LNCaP clone FGC (cell line): ENCODE results near the gene C1QTNF8.

ENCODE experiments used
- DNase-seq: peaks from one replicate; pipeline ENCODE4 v3.0.0-alpha.2; 2011; ENCODE audit warnings: low read depth
- H3K4me3 ChIP-seq: 2 replicates; pipeline ENCODE4 v1.5.1; 2011; ENCODE audit warnings: mild to moderate bottlenecking, low read depth, low read length, control low read depth
- TF ChIP-seq, protein P1 (sequence below): IDR thresholded peaks from 2 replicates; pipeline ENCODE4 v1.5.1; 2012; ENCODE audit warnings: mild to moderate bottlenecking; ENCODE audit not compliant: control insufficient read depth, insufficient read depth; ENCODE audit errors: extremely low read depth

C1QTNF8 gene

DNA sequence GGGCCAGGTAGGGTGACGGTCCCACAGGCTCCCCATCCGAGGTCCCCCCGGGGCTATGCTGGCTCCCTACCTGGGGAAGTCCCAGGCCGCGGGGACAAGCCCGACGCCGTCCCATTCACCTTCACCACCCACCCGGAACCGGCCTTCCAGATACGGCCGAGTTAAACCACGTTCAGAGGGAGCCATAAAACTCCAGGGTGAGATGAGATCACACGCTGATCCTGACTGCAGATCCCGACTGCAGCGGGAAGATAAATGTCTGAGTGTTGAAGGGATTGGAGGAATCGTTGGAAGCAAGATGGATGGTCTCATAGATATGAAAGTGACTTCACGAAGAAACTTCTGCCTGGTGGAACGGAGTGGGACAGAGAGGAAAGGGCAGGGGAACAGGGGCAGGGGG, 13.6 kb upstream of the C1QTNF8 start:
- DNase-seq, result no peak
- TF ChIP-seq, protein P1, sequence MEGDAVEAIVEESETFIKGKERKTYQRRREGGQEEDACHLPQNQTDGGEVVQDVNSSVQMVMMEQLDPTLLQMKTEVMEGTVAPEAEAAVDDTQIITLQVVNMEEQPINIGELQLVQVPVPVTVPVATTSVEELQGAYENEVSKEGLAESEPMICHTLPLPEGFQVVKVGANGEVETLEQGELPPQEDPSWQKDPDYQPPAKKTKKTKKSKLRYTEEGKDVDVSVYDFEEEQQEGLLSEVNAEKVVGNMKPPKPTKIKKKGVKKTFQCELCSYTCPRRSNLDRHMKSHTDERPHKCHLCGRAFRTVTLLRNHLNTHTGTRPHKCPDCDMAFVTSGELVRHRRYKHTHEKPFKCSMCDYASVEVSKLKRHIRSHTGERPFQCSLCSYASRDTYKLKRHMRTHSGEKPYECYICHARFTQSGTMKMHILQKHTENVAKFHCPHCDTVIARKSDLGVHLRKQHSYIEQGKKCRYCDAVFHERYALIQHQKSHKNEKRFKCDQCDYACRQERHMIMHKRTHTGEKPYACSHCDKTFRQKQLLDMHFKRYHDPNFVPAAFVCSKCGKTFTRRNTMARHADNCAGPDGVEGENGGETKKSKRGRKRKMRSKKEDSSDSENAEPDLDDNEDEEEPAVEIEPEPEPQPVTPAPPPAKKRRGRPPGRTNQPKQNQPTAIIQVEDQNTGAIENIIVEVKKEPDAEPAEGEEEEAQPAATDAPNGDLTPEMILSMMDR, result no peak
- no peak overlapping the region for H3K4me3 ChIP-seq

DNA sequence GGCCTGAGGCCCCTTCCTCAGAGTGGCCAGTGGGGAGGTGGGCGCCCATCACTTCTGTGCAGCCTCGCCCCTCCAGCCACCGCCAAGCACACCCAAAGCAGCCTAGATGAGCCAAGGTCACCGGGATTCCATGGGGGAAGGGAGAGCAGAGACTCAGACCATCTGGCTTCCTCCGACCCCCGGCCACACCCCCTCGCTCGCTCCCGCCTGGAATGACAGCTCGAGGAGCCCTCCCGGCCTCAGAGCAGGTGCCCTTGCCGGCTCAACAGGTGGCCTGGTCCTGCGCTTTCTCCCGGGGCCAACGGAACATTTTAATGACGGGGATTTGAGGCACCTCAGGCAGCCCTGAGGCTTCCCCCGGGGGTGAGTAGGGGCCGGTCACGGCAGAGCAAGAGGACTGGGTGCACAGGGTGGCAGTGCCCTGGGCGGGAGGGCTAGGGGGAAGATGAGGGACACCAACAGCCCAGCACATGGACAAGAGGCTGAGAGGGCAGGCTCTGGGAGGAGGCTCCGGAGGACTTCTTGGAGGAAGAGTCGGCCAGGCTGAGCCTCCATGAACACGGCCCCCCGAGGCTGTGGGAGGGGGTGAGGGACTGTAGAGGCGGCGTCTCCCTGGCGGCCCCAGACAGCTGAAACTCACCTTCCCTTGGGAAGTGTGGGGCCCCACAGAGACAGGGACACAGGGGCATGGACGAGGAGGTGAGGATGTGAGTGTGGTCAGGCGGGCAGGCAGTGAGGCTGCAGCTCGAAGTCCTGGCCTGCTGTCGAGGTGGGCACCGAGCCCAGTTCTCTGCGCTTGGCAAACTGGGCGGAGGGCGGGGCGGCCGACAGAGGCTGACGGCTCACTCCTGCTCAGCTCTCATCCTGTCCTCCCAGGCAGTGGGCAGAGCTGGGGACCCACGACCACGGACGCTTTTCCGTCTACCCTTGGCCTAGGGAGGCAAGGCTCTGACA, 12.5 kb upstream of the C1QTNF8 start:
- H3K4me3 ChIP-seq, result no peak overlapping the region
- TF ChIP-seq, protein P1, result no peak
- DNase-seq, result peak; percentile 42

DNA sequence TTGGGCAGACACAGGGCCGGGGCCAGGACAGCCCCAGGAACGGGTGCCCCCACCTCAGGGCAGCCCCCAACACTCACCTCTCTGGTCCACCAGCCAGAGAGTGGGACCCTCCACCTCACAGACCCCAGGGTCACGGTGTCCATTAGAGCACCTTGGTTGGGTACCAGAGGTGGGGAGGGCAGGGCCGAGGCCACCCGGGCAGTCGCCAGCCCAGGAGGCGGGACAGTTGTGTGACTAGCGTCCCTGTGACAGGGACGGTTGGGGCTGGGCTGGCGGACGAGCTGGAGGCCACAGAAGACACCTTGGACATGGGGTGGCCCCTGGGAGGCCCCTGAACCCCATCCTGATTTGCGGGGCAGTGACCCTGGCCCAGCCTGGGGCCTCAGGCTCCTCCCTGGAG, 11.7 kb upstream of the C1QTNF8 start:
- TF ChIP-seq, protein P1, result no peak
- no peak for DNase-seq

DNA sequence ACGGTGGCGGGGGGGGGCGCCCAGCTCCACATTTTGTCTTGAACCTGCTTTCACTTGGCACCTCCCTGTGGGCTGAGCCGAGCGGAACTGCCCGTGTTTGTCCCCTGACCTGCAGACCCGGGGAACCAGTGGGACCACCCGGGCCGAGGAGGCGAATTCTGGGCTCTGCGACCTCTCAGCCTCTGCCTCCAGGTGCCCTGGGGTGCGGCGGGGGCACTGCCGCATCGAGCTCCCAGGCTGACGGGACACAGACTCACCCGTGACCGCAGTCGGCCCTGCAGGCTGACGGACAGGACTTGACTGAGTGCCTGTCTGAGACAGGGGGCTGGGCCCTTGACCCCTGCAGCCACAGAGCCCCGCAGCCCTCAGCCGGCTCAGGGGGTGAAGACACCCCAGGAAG, 11.1 kb upstream of the C1QTNF8 start:
- DNase-seq, result no peak
- no peak overlapping the region for H3K4me3 ChIP-seq
- TF ChIP-seq, protein P1, result no peak

More for the DNA sequence above, 11.7 kb upstream of the C1QTNF8 start:
- H3K4me3 ChIP-seq, result no peak overlapping the region

DNA sequence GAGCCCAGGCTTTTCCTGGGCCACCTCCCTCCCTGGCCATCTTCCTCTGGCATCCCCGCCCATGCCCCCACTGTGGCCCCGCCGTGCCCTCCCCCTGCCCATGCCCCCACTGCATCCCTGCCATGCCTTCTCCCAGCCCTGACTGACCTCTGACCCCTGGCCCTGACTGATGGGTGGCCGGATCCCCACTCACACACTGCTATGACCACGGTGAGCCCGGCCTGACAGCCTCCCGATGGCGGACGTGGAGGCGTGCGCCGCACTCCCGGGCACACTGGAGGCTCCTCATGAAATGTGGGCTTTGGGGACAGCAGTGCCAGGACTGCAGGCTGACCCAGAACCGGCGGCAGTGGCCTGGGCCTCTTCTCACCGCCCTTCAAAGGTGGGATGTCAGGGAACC, 10.6 kb upstream of the C1QTNF8 start:
- no peak for DNase-seq
- H3K4me3 ChIP-seq, result no peak overlapping the region
- TF ChIP-seq, protein P1, result no peak

DNA sequence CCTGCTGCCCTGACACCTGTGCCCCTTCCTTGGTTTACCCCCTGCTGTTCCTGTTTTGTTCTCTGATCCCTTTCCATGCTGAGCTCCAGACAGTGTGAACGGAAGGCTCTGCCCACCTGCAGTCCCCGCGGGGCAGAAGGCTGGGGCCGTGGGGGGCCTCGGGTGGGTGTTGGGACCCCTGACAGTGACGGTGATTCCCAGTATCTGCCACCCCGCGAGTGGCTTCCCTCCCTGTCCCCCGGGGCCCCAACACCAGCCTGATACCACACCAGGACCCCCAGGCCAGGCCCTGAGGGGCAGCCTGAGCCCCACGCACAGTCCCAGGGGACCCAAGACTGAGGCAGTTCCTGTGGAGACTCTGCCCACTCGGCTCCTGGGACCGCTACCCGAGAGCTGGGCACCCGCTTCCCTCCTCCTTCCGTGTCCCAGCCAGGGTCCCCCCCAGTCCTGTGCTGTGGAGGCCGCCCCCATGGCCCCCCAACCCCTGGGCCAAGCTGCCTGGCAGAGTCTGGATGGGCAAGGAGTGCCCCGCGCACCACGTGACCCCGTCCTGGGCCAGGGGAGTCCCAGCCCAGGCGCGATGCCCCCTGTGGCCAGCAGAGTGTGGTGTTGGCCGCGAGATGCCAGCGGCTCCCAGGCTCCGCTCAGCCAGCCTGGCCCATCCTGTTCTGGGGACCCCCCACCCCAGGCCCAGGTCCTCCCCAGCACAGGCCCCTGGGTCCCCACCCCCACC, 10.0 kb upstream of the C1QTNF8 start:
- no peak for DNase-seq
- TF ChIP-seq, protein P1, result peak; percentile 100
- H3K4me3 ChIP-seq, result no peak overlapping the region
